Naive thymus-derived CD4-positive, alpha-beta T cell (primary cell): ENCODE results near the gene XPNPEP2. TPM values are rescaled to one million over a fixed set of nuclear protein-coding genes. Genes with fewer than 3 reads are reported as not detected.

Source experiments
- ATAC-seq: fragments of 150-1000 bp; cut with Tn5 transposase; 2 replicates; pipeline ENCODE4 v1.10.0; 2021; ENCODE audit warnings: mild to moderate bottlenecking, moderate library complexity
- CTCF ChIA-PET: fragments of 350-600 bp; sonication (Branson Sonifier 250); formaldehyde crosslinking; loops from one replicate; lab custom pipeline; 2021; ENCODE audit warnings: antibody characterized with exemption; lab: Charles Lee
- POLR2A ChIA-PET: fragments of 350-600 bp; sonication (Branson Sonifier 250); formaldehyde crosslinking; loops from one replicate; lab custom pipeline; 2021; ENCODE audit warnings: antibody characterized with exemption, inconsistent platforms; lab: Charles Lee
- DNase-seq, 9 donors: peaks; one replicate each; pipeline versions ENCODE4 v3.0.0 to v3.0.0-alpha.2; 2020 to 2022; ENCODE audit warnings: mixed read lengths in 1 of 9
- H3K27ac ChIP-seq: one replicate; pipeline ENCODE4 v1.7.0; 2013; ENCODE audit warnings: mild to moderate bottlenecking, low read depth, low read length, moderate library complexity
- H3K27me3 ChIP-seq, 2 donors: one replicate each; pipeline ENCODE4 v1.7.0; 2013; ENCODE audit warnings: low read length in 2 of 2, mild to moderate bottlenecking in 2 of 2, moderate library complexity in 2 of 2; ENCODE audit not compliant: control insufficient read depth in 2 of 2, insufficient read depth in 2 of 2
- H3K36me3 ChIP-seq, 3 experiments: 1 replicate in 2 of 3; 2 replicates in 1 of 3; pipeline ENCODE4 v1.7.0; 2013; ENCODE audit warnings: low read length in 3 of 3, mild to moderate bottlenecking in 3 of 3, moderate library complexity in 1 of 3; ENCODE audit not compliant: insufficient read depth in 3 of 3, control insufficient read depth in 2 of 3
- H3K4me1 ChIP-seq, 2 donors: one replicate each; pipeline ENCODE4 v1.7.0; 2013; ENCODE audit warnings: low read length in 2 of 2, mild to moderate bottlenecking in 2 of 2, moderate library complexity in 1 of 2; ENCODE audit not compliant: control insufficient read depth in 2 of 2, insufficient read depth in 2 of 2
- H3K4me3 ChIP-seq: 2 replicates; pipeline ENCODE4 v1.7.0; 2013; ENCODE audit warnings: mild to moderate bottlenecking, low read length
- H3K9me3 ChIP-seq, 3 experiments: 1 replicate in 2 of 3; 2 replicates in 1 of 3; pipeline ENCODE4 v1.7.0; 2013; ENCODE audit warnings: low read length in 3 of 3; ENCODE audit not compliant: control insufficient read depth in 2 of 3
- H3K27ac Mint-ChIP-seq, 9 donors: one replicate each; pipeline ENCODE4 v1.8.0; 2020 to 2022; ENCODE audit warnings: mixed read lengths in 9 of 9, mild to moderate bottlenecking in 8 of 9, moderate library complexity in 5 of 9, inconsistent platforms in 2 of 9
- H3K27me3 Mint-ChIP-seq, 5 donors: one replicate each; pipeline ENCODE4 v1.8.0; 2021 to 2022; ENCODE audit warnings: mixed read lengths in 5 of 5, mild to moderate bottlenecking in 1 of 5
- H3K36me3 Mint-ChIP-seq, 5 donors: one replicate each; pipeline ENCODE4 v1.8.0; 2020 to 2022; ENCODE audit warnings: mixed read lengths in 5 of 5, mild to moderate bottlenecking in 3 of 5, inconsistent platforms in 1 of 5
- H3K4me1 Mint-ChIP-seq, 7 donors: one replicate each; pipeline ENCODE4 v1.8.0; 2020 to 2022; ENCODE audit warnings: mixed read lengths in 7 of 7, mild to moderate bottlenecking in 3 of 7, inconsistent platforms in 1 of 7
- H3K4me3 Mint-ChIP-seq, 10 donors: one replicate each; pipeline ENCODE4 v1.8.0; 2020 to 2022; ENCODE audit warnings: mild to moderate bottlenecking in 10 of 10, mixed read lengths in 10 of 10, moderate library complexity in 6 of 10, inconsistent platforms in 2 of 10
- H3K9me3 Mint-ChIP-seq, 11 donors: one replicate each; pipeline ENCODE4 v1.8.0; 2020 to 2022; ENCODE audit warnings: mixed read lengths in 11 of 11, mild to moderate bottlenecking in 4 of 11, inconsistent platforms in 1 of 11, moderate library complexity in 1 of 11
- intact Hi-C, 2 donors: fragments of 100-400 bp; cut with micrococcal nuclease; formaldehyde crosslinking; loops; one replicate each; pipeline ENCODE4 v1.15.1; 2023
- polyA plus RNA-seq, 2 donors: library from polyadenylated mRNA; unstranded; fragments of 300-500 nt; fragmentation: Illumina TruSeq; gene quantifications; one replicate each; pipeline ENCODE4 v1.2.3, GENCODE V29; 2021
- total RNA-seq, 6 experiments: library from RNA in 5 of 6; stranded (reverse) in 5 of 6; gene quantifications; 1 replicate in 5 of 6; 2 replicates in 1 of 6; pipeline ENCODE4 v1.2.3 and lab custom pipeline; 2021 to 2026

XPNPEP2 gene
- total and polyA plus RNA-seq, 7 experiments from 2014 or later: 0.13 to 0.82 (median 0.29) TPM; not detected in 4

GRCh38 chrX:129704491-129704890, 34.3 kb upstream of the XPNPEP2 start:
- Histone ChIP-seq H3K27me3 (no peaks in the 10 kb centered on the region), H3K27ac (no peak overlapping the region), H3K36me3 (no peaks in the 10 kb centered on the region), H3K4me1 (no peaks in the 10 kb centered on the region), H3K9me3 (no peaks in the 10 kb centered on the region), H3K4me3 (no peak overlapping the region)
- intact Hi-C loops: no loop called here
- Mint-ChIP-seq H3K27me3 (peaks cover 0 to 9% (median 0%) of the 10 kb centered on the region in 5 donors), H3K4me1 (no peaks in the 10 kb centered on the region), H3K4me3 (no peak overlapping the region), H3K36me3 (peaks cover 0 to 6% (median 0%) of the 10 kb centered on the region in 5 donors), H3K9me3 (peaks cover 0 to 9% (median 0%) of the 10 kb centered on the region in 11 donors), H3K27ac (no peak overlapping the region)
- no peak for DNase-seq
- ATAC-seq: no peak
- ChIA-PET CTCF (no interaction called here), POLR2A (no interaction called here)

- Histone ChIP-seq H3K9me3 (no peaks in the 10 kb centered on the region), H3K4me3 (no peak overlapping the region), H3K4me1 (no peaks in the 10 kb centered on the region), H3K36me3 (no peaks in the 10 kb centered on the region), H3K27ac (no peak overlapping the region), H3K27me3 (no peaks in the 10 kb centered on the region)
- peaks cover 0 to 9% (median 0%) of the 10 kb centered on the region in 11 donors for H3K9me3 Mint-ChIP-seq
- intact Hi-C loops: no loop called here
- no peak overlapping the region for H3K4me3 Mint-ChIP-seq
- H3K27me3 Mint-ChIP-seq: peaks cover 0 to 9% (median 0%) of the 10 kb centered on the region in 5 donors
- ChIA-PET CTCF (no interaction called here), POLR2A (no interaction called here)
- no peak for ATAC-seq
- no peak for DNase-seq
- peak overlapping the region in 1 of 9 donors; percentile 40 for H3K27ac Mint-ChIP-seq
- H3K36me3 Mint-ChIP-seq: peaks cover 0 to 6% (median 0%) of the 10 kb centered on the region in 5 donors
- H3K4me1 Mint-ChIP-seq: no peaks in the 10 kb centered on the region
Observed at GRCh38 chrX:129705377-129705925, 33.3 kb upstream of the XPNPEP2 start.

- Mint-ChIP-seq H3K4me3 (no peak overlapping the region), H3K27me3 (peaks cover 0 to 13% (median 0%) of the 10 kb centered on the region in 5 donors), H3K27ac (no peak overlapping the region), H3K36me3 (peaks cover 0 to 6% (median 0%) of the 10 kb centered on the region in 5 donors), H3K4me1 (no peaks in the 10 kb centered on the region), H3K9me3 (peaks cover 0 to 9% (median 0%) of the 10 kb centered on the region in 11 donors)
- H3K27ac ChIP-seq: no peak overlapping the region
- ATAC-seq: no peak
- H3K27me3 ChIP-seq: no peaks in the 10 kb centered on the region
- no peaks in the 10 kb centered on the region for H3K36me3 ChIP-seq
- H3K4me1 ChIP-seq: no peaks in the 10 kb centered on the region
- intact Hi-C loops: no loop called here
- H3K4me3 ChIP-seq: no peak overlapping the region
- POLR2A ChIA-PET: no interaction called here
- CTCF ChIA-PET: no interaction called here
- H3K9me3 ChIP-seq: no peaks in the 10 kb centered on the region
- no peak for DNase-seq
Observed at GRCh38 chrX:129705988-129706387, 32.8 kb upstream of the XPNPEP2 start.

GRCh38 chrX:129706400-129707072, 32.2 kb upstream of the XPNPEP2 start:
- Mint-ChIP-seq H3K4me3 (no peak overlapping the region), H3K9me3 (peaks cover 0 to 9% (median 0%) of the 10 kb centered on the region in 11 donors), H3K27me3 (peaks cover 0 to 15% (median 0%) of the 10 kb centered on the region in 5 donors), H3K4me1 (no peaks in the 10 kb centered on the region), H3K36me3 (peaks cover 0 to 6% (median 0%) of the 10 kb centered on the region in 5 donors), H3K27ac (no peak overlapping the region)
- Histone ChIP-seq H3K4me3 (no peak overlapping the region), H3K27ac (no peak overlapping the region), H3K4me1 (no peaks in the 10 kb centered on the region), H3K27me3 (no peaks in the 10 kb centered on the region), H3K36me3 (no peaks in the 10 kb centered on the region), H3K9me3 (no peaks in the 10 kb centered on the region)
- DNase-seq (no peak), ATAC-seq (no peak)
- intact Hi-C loops: no loop called here
- ChIA-PET POLR2A (no interaction called here), CTCF (no interaction called here)

- Mint-ChIP-seq H3K4me3 (no peak overlapping the region), H3K9me3 (peaks cover 0 to 1% (median 0%) of the 10 kb centered on the region in 11 donors), H3K27me3 (peaks cover 0 to 12% (median 0%) of the 10 kb centered on the region in 5 donors), H3K4me1 (peaks cover 0 to 5% (median 2%) of the 10 kb centered on the region in 7 donors), H3K27ac (no peak overlapping the region), H3K36me3 (no peaks in the 10 kb centered on the region)
- H3K4me1 ChIP-seq: no peaks in the 10 kb centered on the region
- POLR2A ChIA-PET: no interaction called here
- intact Hi-C loops: no loop called here
- DNase-seq (no peak), ATAC-seq (no peak)
- no peaks in the 10 kb centered on the region for H3K9me3 ChIP-seq
- H3K27ac ChIP-seq: no peak overlapping the region
- CTCF ChIA-PET: interaction anchor here (0.6 kb wide), 1 partner anchor 517 kb away, joined by 3 read pairs; no protein-coding TSS in a partner anchor
- no peaks in the 10 kb centered on the region for H3K27me3 ChIP-seq
- no peaks in the 10 kb centered on the region for H3K36me3 ChIP-seq
- no peak overlapping the region for H3K4me3 ChIP-seq
Observed at GRCh38 chrX:129714581-129714980, 24.2 kb upstream of the XPNPEP2 start.

GRCh38 chrX:129716507-129716906, 22.3 kb upstream of the XPNPEP2 start:
- Mint-ChIP-seq H3K27ac (no peak overlapping the region), H3K27me3 (peaks cover 0 to 6% (median 0%) of the 10 kb centered on the region in 5 donors), H3K36me3 (no peaks in the 10 kb centered on the region), H3K9me3 (peaks cover 0 to 1% (median 0%) of the 10 kb centered on the region in 11 donors), H3K4me1 (peaks cover 0 to 5% (median 4%) of the 10 kb centered on the region in 7 donors), H3K4me3 (no peak overlapping the region)
- Histone ChIP-seq H3K27ac (no peak overlapping the region), H3K9me3 (no peaks in the 10 kb centered on the region), H3K4me1 (peaks cover 0 to 2% of the 10 kb centered on the region in 2 donors), H3K4me3 (no peak overlapping the region), H3K27me3 (no peaks in the 10 kb centered on the region), H3K36me3 (no peaks in the 10 kb centered on the region)
- CTCF ChIA-PET: no interaction called here
- DNase-seq: no peak
- no peak for ATAC-seq
- intact Hi-C loops: no loop called here
- POLR2A ChIA-PET: no interaction called here
